Ishikawa (cell line): ENCODE measurements around the gene MACROD2.

ENCODE experiments used
- CEBPB ChIP-seq: IDR thresholded peaks from 2 replicates; pipeline ENCODE4 v1.6.1; 2012
- CREB1 ChIP-seq: IDR thresholded peaks from 2 replicates; pipeline ENCODE4 v1.6.1; 2012; ENCODE audit warnings: low read depth
- EGR1 ChIP-seq: IDR thresholded peaks from 2 replicates; pipeline ENCODE4 v1.6.1; 2012
- EP300 ChIP-seq: IDR thresholded peaks from 2 replicates; pipeline ENCODE4 v1.6.1; 2012; ENCODE audit warnings: borderline replicate concordance
- FOXM1 ChIP-seq: IDR thresholded peaks from 2 replicates; pipeline ENCODE4 v1.6.1; 2012; ENCODE audit warnings: low read depth, borderline replicate concordance
- MAX ChIP-seq: IDR thresholded peaks from 2 replicates; pipeline ENCODE4 v1.6.1; 2012
- NFIC ChIP-seq: IDR thresholded peaks from 2 replicates; pipeline ENCODE4 v1.6.1; 2012
- RAD21 ChIP-seq: IDR thresholded peaks from 2 replicates; pipeline ENCODE4 v1.6.1; 2012; ENCODE audit warnings: low read depth
- TAF1 ChIP-seq: IDR thresholded peaks from 2 replicates; pipeline ENCODE4 v1.6.1; 2012; ENCODE audit warnings: low read depth, mild to moderate bottlenecking
- TCF12 ChIP-seq: IDR thresholded peaks from 2 replicates; pipeline ENCODE4 v1.6.1; 2012; ENCODE audit warnings: low read depth
- TEAD4 ChIP-seq: IDR thresholded peaks from 2 replicates; pipeline ENCODE4 v1.6.1; 2012
- USF1 ChIP-seq: IDR thresholded peaks from 2 replicates; pipeline ENCODE4 v1.6.1; 2012
- YY1 ChIP-seq: IDR thresholded peaks from 2 replicates; pipeline ENCODE4 v1.6.1; 2012; ENCODE audit warnings: low read depth
- ZBTB7A ChIP-seq: IDR thresholded peaks from 2 replicates; pipeline ENCODE4 v1.6.1; 2012; ENCODE audit warnings: low read depth
- TF ChIP-seq, protein P1 (sequence below): IDR thresholded peaks from 2 replicates; pipeline ENCODE4 v1.6.1; 2012; ENCODE audit warnings: low read depth, mild to moderate bottlenecking

MACROD2 gene

DNA sequence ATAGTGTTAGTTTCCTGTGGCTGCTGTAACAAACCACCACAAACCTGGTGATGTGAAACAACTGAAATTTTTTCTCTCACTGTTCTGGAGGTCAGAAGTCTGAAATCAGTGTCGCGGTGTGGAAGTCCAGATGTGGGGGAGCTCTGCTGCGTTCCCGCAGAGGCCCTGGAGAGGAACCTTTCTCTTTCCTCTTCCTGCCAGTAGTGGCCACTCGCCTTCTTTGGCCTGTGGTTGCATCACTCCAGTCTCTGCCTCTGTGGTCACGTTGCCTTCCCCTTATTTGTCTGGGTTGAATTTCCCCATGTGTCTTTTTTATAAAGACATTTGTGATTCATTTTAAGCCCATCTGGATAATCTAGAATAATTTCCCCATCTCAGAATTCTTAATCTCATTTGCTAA lies 637.6 kb downstream of the MACROD2 start:
- TF ChIP-seq YY1 (no peak), EGR1 (no peak), TAF1 (no peak), TCF12 (no peak), RAD21 (no peak), EP300 (no peak), NFIC (no peak), ZBTB7A (no peak), MAX (no peak)
- TF ChIP-seq, protein P1, sequence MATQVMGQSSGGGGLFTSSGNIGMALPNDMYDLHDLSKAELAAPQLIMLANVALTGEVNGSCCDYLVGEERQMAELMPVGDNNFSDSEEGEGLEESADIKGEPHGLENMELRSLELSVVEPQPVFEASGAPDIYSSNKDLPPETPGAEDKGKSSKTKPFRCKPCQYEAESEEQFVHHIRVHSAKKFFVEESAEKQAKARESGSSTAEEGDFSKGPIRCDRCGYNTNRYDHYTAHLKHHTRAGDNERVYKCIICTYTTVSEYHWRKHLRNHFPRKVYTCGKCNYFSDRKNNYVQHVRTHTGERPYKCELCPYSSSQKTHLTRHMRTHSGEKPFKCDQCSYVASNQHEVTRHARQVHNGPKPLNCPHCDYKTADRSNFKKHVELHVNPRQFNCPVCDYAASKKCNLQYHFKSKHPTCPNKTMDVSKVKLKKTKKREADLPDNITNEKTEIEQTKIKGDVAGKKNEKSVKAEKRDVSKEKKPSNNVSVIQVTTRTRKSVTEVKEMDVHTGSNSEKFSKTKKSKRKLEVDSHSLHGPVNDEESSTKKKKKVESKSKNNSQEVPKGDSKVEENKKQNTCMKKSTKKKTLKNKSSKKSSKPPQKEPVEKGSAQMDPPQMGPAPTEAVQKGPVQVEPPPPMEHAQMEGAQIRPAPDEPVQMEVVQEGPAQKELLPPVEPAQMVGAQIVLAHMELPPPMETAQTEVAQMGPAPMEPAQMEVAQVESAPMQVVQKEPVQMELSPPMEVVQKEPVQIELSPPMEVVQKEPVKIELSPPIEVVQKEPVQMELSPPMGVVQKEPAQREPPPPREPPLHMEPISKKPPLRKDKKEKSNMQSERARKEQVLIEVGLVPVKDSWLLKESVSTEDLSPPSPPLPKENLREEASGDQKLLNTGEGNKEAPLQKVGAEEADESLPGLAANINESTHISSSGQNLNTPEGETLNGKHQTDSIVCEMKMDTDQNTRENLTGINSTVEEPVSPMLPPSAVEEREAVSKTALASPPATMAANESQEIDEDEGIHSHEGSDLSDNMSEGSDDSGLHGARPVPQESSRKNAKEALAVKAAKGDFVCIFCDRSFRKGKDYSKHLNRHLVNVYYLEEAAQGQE: no peak

DNA sequence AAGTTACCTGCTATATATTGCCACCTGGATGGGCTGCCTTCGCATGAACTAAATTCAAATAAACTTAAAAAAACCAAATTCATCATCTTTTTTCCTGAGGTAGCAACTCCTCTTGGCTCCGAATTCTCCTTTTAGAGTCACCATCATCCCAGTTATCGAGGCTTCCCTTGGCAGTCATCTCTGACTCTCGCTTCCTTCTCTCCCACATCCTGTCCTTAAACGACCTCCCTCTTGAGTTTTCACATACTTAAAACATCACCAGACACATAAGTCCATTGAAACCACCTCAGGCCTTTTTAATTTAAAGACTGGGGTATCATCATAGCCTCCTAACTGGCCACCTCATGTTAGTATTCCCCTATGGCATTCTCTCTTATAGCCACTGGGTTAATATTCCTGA lies 638.2 kb downstream of the MACROD2 start:
- TF ChIP-seq CEBPB (no peak), FOXM1 (no peak), YY1 (no peak), TCF12 (no peak)
- TF ChIP-seq, protein P1: no peak

- TF ChIP-seq FOXM1 (no peak), EP300 (no peak), ZBTB7A (no peak)
These were observed 639.3 kb downstream of the MACROD2 start for GRCh38 chr20:14634665-14635064.

GRCh38 chr20:14637441-14637840 lies 642.1 kb downstream of the MACROD2 start:
- TF ChIP-seq TCF12: no peak
- TF ChIP-seq FOXM1: no peak
- TF ChIP-seq ZBTB7A: no peak

DNA sequence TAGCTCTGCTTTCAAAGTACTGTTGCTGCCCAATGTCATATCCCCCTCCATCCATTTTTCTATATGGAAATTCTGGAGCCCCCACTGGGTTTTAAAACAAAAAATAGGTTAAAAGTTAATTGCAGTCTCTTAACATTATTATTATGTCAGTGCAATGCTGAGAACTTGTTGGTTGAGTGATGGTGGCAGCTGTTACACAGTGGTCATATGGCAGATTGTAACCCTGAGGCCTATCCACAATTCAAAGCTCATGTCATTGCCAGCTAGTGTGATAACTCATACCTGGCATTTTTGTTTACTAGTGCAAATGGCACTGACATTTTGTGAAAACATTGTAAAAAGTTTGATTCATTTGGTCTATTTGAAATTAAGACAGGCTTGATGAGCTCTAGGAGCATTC lies 647.8 kb downstream of the MACROD2 start:
- TF ChIP-seq FOXM1 (no peak), TEAD4 (no peak), EGR1 (no peak), MAX (no peak), ZBTB7A (no peak), YY1 (no peak), CEBPB (no peak), RAD21 (no peak), NFIC (no peak), TCF12 (no peak), USF1 (no peak), EP300 (no peak), CREB1 (no peak), TAF1 (no peak)
- TF ChIP-seq, protein P1: no peak

DNA sequence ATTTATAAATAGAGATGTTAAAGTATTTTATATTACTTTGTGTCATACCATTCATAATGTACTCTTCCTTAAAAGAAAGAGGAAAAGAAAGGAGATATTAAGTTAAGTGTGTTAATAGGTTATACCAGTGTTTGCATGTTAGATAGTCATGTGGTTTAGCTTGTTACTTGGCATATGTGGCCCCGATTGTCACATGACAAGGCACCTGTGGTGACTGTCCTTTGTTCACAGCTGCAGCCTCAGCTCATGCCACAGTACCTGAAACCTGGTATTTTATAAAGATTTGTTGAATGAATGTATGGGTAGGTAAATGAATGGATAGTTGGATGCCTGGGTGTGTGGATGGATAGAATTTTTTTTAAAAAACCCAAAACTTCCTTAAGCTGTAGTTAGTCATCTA lies 648.2 kb downstream of the MACROD2 start:
- TF ChIP-seq NFIC (no peak), CREB1 (no peak), EP300 (no peak), TAF1 (no peak), CEBPB (no peak), USF1 (no peak), YY1 (no peak), ZBTB7A (no peak)
- TF ChIP-seq, protein P1: no peak
